GM21717 (cell line): ENCODE results near the gene WHRN.

ENCODE experiments used
- ATAC-seq: cut with Tn5 transposase; IDR thresholded peaks from one replicate; pipeline ENCODE4 v1.9.1; 2021; ENCODE audit warnings: mild to moderate bottlenecking, moderate library complexity; ENCODE audit not compliant: unreplicated experiment

WHRN gene

DNA sequence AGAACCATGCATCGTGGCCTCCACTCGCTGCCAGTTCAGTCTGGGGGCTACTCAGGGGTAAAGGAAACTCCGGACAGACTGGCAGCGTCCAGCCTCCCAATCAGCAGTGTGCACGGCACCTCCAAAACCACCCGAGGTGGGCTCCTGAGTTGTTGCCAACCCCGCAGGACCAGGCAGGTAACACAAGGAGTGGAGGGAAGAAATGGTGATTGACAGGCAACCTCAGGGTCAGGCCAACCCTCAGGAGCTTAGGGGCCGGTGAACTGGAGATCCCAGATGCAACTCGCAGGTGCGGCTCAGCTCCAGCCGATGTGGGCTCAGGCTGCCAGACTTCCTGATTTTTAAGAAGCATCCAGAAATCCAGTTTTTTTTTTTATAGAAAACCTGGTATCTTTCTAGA is 80.1 kb downstream of the WHRN start:
- no peak for ATAC-seq

DNA sequence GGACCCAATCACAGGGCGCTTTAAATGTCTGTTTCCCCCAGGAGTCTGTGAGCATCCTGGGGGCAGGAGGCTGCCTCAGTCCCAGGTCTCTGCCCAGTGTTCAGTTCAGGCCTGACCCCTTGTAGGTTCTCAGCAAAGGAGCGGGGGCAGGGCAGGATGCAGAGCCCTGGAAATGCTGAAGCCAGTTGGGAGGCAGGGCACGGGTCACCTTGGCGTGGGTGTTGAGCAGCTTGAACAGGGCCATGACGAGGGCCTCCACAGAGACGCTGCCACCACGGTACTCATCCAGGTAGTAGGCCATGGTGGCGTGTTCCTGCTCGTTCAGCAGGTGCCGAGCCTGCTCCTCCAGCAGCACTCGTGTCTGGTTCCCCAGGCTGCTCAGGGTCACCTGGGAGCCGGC is 81.1 kb downstream of the WHRN start:
- ATAC-seq = no peak

DNA sequence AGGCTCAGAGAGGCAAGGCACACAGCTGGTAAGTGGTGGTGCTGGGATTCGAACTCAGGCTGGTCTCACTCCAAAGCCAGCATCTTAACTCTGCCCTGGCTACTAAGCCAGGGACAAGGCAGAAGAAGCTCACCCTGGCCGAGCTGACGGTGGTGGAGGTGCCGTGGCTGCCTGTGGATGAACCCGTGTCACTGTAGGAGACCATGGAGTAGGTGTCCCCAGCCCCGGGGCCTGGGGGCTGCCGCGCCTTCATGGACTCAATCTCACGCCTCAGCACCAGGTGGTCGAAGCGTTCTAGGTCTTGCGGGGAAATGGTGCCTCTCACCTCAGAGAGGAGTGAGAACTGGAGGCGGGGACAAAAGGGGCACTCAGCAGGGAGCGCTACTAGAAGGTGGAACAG is 82.1 kb downstream of the WHRN start:
- no peak for ATAC-seq

GRCh38 chr9:114421147-114421546 is 84.1 kb downstream of the WHRN start:
- no peak for ATAC-seq

DNA sequence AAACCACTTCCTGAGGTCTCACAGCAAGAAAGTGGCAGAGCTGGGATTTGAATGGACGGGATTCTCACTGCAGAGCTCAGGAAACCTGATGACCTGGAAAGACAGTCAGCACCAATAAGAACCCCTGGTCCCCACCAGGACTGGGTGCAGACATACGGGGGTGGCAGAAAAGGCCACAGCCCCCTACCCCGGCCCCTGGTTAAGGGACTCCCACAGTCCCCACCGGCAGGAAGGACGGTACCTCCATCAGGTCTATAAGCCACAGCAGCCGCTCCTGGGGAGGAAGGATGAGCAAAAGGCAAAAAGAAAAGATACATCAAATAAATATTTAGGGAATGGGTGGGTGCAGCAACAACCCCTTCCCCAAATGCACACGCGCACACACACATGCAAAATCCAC is 85.5 kb downstream of the WHRN start:
- no peak for ATAC-seq

- no peak for ATAC-seq
These were observed 87.2 kb downstream of the WHRN start for GRCh38 chr9:114418053-114418452.

GRCh38 chr9:114417511-114417910 is 87.8 kb downstream of the WHRN start:
- ATAC-seq = no peak

DNA sequence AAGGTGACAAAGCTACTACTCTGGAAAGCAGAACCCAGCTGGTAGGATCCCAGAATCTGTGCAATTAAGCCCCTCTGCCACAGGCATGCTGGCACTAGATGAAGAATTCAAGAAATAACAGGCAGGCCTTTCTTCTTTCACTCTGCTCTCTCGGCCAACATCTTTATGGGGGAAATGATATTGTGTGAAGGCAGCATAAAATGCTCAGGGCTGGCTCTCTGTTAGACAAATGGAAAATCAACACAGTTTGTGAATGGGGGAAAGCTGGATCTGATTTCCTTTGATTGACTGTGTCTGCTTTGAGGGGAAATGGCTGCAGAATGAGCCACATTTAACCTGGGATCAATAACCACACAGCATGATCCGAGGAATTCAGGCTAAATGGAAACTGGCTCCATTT is 88.4 kb downstream of the WHRN start:
- no peak for ATAC-seq

DNA sequence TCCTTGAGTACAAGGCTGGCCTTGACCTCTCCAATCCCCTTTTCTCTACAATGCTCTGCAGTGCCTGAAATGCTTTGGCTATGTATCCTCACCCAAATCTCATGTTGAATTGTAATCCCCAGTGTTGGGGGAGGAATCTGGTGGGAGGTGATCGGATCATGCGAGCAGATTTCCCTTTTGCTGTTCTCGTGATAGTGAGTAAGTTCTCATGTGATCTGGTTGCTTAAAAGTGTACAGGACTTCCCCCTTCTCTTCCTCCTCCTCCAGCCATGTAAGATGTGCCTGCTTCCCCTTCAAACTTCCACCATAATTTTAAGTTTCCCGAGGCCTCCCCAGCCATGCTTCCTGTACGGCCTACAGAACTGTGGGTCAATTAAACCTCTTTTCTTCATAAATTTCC is 89.0 kb downstream of the WHRN start:
- ATAC-seq = no peak

DNA sequence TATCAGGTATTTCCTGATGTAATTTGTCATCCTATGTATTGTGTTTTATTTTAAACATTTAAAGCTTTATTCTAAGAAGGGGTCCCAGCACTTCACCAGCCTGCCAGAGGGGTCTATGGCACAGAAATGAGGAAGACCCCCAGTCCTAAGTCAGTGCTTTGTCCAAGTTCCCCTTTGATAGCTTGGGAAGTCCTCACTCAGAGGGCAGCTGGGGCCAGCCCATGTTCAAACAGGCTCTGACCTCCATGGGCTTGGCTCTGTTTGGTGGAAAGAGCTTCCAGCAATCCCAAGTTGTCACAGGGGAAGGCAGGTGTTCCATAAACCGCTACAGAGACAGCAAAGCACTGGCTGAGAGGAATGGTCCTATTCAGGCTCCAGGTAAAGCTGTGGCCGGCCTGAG is 90.9 kb downstream of the WHRN start:
- no peak for ATAC-seq

DNA sequence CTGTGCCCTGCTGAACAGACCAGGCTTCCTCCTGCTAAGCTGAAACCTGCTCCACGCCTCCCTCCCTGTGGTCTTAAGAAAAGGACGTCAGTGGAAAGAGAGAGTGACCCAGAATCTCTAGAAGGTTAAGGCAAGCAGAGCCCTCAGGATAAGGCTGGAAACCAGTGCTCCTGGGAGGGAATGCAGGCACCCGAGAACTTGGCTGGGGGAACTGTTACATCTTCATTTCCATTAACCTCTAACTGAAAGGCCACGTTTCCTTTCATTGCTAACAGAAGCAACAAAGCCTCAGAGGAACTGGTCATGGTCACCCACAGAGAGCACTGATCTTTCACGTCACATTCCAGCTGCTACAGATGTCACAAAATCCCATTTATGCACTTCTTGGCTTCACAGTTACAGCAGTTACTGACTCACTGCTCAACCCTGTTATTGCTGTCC is 91.4 kb downstream of the WHRN start:
- no peak for ATAC-seq

DNA sequence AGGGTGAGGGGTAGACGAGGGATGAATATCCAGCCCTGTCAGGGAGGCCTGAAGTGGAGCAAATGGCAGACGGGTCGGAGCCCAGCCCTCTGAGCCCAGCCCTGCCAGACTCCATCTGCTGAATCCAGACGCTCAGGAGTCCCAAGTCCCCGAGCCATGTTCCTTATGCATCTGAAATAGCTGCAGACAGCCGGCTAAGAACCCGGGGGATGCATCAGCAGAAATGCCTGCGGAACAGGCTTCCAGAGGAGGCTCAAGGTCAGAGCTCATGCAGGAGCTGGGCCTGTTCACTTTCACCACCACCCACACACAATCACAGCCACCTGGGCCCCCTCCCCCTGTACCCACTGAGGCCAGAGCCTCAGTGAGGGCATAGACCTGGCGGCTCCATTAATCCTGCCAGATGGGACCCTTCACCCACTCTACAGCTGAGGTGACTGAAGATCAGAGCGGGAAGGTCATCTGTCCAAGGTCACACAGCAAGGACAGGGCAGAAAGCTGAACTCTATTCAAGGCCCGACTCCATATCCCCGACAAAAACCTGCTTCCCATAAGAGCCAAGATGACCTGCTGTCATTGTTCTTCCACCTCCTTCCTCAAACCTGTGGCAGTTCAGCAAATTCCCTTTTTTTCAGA is 93.1 kb downstream of the WHRN start:
- ATAC-seq = no peak

- ATAC-seq = no peak
These were observed 93.8 kb downstream of the WHRN start for GRCh38 chr9:114411452-114411851.

- ATAC-seq = no peak
These were observed 94.4 kb downstream of the WHRN start for GRCh38 chr9:114410910-114411309.

- no peak for ATAC-seq
These were observed 95.4 kb downstream of the WHRN start for GRCh38 chr9:114409842-114410241.

DNA sequence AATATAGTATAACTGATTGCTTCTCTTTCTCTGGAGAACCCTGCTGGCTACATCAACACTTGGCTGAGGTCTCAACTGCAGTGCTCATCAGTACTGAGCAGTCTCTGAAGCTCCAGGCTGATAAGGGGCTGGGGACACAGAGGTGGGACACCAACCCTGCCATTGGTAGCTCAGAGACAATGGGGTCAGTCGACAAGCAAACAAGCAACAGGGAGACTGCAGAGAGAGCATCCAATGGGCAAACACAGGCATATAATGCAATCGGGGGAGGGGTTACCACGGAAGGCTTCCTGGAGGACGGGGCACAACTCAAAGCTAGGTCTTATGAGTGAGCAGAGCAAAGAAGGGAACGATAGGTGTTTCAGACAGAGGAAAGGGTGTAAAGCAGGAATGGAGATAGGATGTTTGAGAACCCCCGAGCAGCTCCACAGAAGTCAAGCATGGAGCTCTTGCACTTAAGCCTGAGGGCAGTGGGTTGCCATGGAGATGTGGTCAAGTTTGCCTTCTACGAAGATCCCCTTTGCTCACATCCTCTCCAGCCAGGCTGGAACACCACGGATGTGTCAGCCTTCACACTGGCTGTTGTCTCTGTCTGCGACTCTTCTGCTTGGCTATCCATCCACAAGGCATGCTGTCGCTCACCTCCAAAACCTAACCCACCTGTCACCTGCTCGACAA is 96.0 kb downstream of the WHRN start:
- no peak for ATAC-seq

DNA sequence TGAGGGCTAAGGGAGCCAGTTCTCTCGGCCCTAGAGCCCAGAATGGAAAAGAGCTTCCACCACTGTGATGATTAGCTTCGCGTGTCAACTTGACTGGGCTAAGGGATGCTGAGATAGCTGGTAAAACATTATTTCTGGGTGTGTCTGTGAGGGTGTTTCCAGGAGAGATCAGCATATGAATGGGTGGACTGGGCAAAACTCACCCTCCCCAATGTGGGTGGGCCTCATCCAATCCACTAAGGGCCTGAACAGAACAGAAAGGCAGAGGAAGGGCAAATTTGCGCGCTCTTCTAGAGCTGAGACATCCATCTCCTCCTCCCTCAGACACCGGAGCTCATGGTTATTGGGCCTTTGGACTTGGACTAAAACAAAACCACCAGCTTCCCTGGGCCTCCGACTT is 96.6 kb downstream of the WHRN start:
- ATAC-seq = no peak

DNA sequence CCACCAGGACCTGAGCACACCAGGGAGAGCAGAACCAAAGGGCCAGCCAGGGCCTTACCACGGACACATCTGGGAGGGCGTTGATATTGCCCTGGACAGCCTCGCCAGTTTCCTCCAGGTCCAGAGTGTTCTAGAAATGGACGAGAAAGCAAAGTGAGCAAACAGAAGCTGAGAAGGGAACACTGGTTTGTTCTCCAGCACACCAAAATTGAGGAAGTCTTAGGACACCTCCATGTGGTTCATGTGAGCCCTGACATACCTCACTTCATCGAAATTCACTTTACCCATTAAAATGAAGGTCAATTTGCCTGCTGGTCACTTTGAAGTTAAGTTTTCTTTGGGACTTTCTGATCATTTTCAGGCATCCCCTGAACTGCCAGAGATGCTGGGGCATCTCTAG is 97.4 kb downstream of the WHRN start:
- no peak for ATAC-seq

DNA sequence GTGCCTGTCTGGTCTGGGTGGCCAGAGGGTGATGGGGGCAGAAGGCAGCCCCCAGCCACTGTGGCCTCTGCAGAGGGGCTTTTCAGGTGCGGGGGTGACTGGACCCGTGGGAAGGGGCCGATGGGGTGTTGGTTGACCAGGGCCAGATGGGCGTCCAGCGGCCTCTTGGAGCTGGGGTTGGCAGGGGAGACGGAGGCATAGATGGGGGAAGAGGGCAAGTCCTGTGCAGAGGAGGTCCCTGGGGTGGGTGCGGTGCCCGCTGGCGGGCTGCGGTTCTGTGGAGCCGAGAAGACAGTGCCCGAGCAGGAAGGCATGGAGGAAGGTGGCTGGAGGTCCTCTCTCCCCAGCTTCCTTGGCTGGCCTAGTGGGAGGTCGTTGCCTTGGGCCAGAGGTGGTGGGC is 98.8 kb downstream of the WHRN start:
- ATAC-seq = no peak

DNA sequence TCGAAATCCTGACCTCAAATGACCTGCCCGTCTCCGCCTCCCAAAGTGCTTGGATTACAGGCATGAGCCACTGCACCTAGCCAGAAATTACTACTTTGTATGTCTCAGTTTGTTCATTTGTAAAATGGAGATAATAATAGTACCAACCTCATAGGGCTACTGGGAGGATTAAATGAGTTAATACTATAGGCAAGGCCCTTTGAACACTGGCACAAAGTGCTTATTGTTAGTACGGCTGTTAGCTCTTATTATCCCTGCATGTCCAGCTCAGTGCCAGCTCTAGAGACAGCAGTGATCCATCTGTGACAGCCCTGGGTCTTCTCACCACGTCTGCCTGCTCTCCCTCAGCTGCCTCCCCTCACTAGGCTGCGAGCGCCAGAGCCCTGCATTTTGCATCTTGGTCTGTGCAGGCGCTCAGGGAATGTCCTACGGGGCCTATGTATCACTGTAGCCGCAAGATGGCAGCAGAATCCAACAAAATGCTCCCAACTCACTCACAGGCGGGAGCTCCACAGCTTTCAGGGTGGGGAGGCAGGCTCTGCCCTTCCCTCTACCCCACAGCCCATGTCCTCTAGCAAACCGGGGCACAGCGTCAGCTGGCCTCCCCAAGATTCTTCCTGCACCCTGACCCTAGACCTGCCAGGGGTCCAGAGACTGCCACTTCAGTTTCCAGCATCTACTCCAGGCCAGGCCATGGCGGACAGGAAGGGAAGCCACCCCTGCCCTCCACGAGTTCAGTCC is 99.8 kb downstream of the WHRN start:
- ATAC-seq = peak; percentile 75

GRCh38 chr9:114404531-114404930 is 100.7 kb downstream of the WHRN start:
- no peak for ATAC-seq

- no peak for ATAC-seq
These were observed 102.0 kb downstream of the WHRN start for GRCh38 chr9:114403153-114403756.
